Ishikawa (cell line): ENCODE measurements around the gene CDK9.

Experiments
- CEBPB ChIP-seq: IDR thresholded peaks from 2 replicates; pipeline ENCODE4 v1.6.1; 2012
- TAF1 ChIP-seq: IDR thresholded peaks from 2 replicates; pipeline ENCODE4 v1.6.1; 2012; ENCODE audit warnings: low read depth, mild to moderate bottlenecking
- TCF12 ChIP-seq: IDR thresholded peaks from 2 replicates; pipeline ENCODE4 v1.6.1; 2012; ENCODE audit warnings: low read depth
- TF ChIP-seq, protein P1 (sequence below): IDR thresholded peaks from 2 replicates; pipeline ENCODE4 v1.6.1; 2012
- TF ChIP-seq, protein P2 (sequence below): IDR thresholded peaks from 2 replicates; pipeline ENCODE4 v1.6.1; 2012; ENCODE audit warnings: low read depth, mild to moderate bottlenecking

DNA sequence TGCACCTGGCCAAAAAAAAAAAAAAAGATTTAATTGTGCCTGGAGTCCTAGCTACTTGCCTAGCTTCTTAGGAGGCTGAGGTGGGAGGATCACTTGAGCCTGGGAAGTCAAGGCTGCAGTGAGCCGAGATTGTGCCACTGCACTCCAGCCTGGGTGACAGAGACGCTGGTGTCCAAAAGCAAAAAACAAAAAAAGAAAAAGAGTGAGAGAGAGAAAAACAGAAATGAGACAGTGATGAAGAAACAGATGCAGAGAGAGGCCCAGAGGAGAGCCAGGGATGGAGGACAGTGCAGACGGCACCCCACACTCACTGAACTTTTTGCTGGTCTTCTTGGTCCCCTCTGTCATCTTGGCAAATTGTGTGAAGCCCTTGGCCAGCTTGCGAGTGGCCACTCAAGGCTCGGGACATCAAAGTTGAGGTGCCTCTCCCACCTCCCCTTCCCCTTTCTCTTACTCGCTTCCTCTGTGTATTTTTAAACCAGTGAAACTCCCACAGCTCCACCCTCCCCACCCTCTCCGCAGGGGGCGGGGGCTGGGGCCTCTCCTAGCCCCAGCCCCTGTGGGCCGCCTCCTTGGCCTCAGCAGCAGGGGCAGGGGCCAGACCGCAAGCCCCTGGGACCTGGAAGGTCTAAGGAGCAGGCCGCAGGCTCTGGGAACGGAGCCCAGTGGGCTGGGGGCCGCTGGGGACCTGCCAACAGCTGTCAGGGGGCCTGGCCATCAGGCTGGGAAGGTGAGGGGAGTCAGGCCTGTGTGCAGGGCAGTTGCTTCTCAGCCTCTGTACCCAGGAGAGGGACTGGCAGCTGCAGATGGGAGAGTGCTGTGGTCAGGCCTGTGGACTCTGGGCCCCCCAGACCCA lies 7.3 kb upstream of the CDK9 start, which contains the start of gene SH2D3C:
- TF ChIP-seq, protein P1, sequence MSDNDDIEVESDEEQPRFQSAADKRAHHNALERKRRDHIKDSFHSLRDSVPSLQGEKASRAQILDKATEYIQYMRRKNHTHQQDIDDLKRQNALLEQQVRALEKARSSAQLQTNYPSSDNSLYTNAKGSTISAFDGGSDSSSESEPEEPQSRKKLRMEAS = no peak
- TF ChIP-seq, protein P2, sequence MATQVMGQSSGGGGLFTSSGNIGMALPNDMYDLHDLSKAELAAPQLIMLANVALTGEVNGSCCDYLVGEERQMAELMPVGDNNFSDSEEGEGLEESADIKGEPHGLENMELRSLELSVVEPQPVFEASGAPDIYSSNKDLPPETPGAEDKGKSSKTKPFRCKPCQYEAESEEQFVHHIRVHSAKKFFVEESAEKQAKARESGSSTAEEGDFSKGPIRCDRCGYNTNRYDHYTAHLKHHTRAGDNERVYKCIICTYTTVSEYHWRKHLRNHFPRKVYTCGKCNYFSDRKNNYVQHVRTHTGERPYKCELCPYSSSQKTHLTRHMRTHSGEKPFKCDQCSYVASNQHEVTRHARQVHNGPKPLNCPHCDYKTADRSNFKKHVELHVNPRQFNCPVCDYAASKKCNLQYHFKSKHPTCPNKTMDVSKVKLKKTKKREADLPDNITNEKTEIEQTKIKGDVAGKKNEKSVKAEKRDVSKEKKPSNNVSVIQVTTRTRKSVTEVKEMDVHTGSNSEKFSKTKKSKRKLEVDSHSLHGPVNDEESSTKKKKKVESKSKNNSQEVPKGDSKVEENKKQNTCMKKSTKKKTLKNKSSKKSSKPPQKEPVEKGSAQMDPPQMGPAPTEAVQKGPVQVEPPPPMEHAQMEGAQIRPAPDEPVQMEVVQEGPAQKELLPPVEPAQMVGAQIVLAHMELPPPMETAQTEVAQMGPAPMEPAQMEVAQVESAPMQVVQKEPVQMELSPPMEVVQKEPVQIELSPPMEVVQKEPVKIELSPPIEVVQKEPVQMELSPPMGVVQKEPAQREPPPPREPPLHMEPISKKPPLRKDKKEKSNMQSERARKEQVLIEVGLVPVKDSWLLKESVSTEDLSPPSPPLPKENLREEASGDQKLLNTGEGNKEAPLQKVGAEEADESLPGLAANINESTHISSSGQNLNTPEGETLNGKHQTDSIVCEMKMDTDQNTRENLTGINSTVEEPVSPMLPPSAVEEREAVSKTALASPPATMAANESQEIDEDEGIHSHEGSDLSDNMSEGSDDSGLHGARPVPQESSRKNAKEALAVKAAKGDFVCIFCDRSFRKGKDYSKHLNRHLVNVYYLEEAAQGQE = no peak
- no peak for TF ChIP-seq TAF1
- no peak for TF ChIP-seq CEBPB
- TF ChIP-seq TCF12 = no peak
